B cell (primary cell): Measurements from ENCODE around the gene RNF7.

Experiments used
- EZH2 ChIP-seq: IDR thresholded peaks from 2 replicates; pipeline ENCODE4 v1.6.1; 2012; ENCODE audit warnings: borderline replicate concordance, low read depth, mild to moderate bottlenecking, moderate library complexity, low read length; ENCODE audit not compliant: insufficient read depth, poor library complexity, severe bottlenecking
- TF ChIP-seq, protein P1 (sequence below): fragments of 200-600 bp; IDR thresholded peaks from one replicate; pipeline ENCODE4 v1.8.0; 2022; ENCODE audit warnings: antibody characterized with exemption, mild to moderate bottlenecking

GRCh38 chr3:141739731-141740130 lies 1.6 kb downstream of the RNF7 start:
- TF ChIP-seq, protein P1, sequence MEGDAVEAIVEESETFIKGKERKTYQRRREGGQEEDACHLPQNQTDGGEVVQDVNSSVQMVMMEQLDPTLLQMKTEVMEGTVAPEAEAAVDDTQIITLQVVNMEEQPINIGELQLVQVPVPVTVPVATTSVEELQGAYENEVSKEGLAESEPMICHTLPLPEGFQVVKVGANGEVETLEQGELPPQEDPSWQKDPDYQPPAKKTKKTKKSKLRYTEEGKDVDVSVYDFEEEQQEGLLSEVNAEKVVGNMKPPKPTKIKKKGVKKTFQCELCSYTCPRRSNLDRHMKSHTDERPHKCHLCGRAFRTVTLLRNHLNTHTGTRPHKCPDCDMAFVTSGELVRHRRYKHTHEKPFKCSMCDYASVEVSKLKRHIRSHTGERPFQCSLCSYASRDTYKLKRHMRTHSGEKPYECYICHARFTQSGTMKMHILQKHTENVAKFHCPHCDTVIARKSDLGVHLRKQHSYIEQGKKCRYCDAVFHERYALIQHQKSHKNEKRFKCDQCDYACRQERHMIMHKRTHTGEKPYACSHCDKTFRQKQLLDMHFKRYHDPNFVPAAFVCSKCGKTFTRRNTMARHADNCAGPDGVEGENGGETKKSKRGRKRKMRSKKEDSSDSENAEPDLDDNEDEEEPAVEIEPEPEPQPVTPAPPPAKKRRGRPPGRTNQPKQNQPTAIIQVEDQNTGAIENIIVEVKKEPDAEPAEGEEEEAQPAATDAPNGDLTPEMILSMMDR, result no peak
- TF ChIP-seq EZH2, result no peak
